GM12892 (cell line): ENCODE results near the gene PPP1R12C.

Experiments
- DNase-seq: peaks from one replicate; pipeline ENCODE4 v3.0.0; 2011; ENCODE audit not compliant: insufficient read length
- FAIRE-seq: peaks from 2 replicates; lab custom pipeline; 2011; peaks lifted over from hg19 to GRCh38; lab: Jason Lieb, UNC
- POLR2A ChIP-seq: IDR thresholded peaks from 2 replicates; pipeline ENCODE4 v1.6.1; 2011; ENCODE audit warnings: low read depth, low read length, control low read depth
- POLR2AphosphoS5 ChIP-seq: IDR thresholded peaks from 2 replicates; pipeline ENCODE4 v1.6.1; 2011; ENCODE audit warnings: low read depth, low read length, control low read depth
- TAF1 ChIP-seq: IDR thresholded peaks from 2 replicates; pipeline ENCODE4 v1.6.1; 2011; ENCODE audit warnings: low read depth, mild to moderate bottlenecking, control low read depth, low read length, borderline replicate concordance

The PPP1R12C gene

GRCh38 chr19:55041244-55041626, 76.2 kb downstream of the PPP1R12C start:
- FAIRE-seq (no peak), DNase-seq (no peak)
- TF ChIP-seq POLR2A (no peak), TAF1 (no peak), POLR2AphosphoS5 (no peak)
